Gastrocnemius medialis (tissue), 4 donors: Measurements from ENCODE around the gene SLC30A7. TPM values are rescaled to one million over a fixed set of nuclear protein-coding genes. Genes with fewer than 3 reads are reported as not detected.

ENCODE experiments used
- ATAC-seq, 2 donors: fragments of 150-250 bp; one replicate each; pipeline ENCODE4 v1.9.1; 2016
- DNase-seq, 2 donors: peaks; one replicate each; pipeline ENCODE4 v3.0.0-alpha.2; 2019
- H3K27ac ChIP-seq, 4 donors: fragments of 200-600 bp; sonication (generic); 1 replicate in 1 of 4; 2 replicates in 3 of 4; pipeline ENCODE4 v1.5.1; 2016 to 2018; ENCODE audit warnings: mild to moderate bottlenecking in 2 of 4, moderate library complexity in 1 of 4
- H3K27me3 ChIP-seq, 3 donors: fragments of 200-600 bp; sonication (generic) in 2 of 3; 1 replicate in 1 of 3; 2 replicates in 2 of 3; pipeline versions ENCODE4 v1.5.1 to v1.6.0; 2016 to 2019; ENCODE audit warnings: mild to moderate bottlenecking in 1 of 3, moderate library complexity in 1 of 3
- H3K36me3 ChIP-seq, 2 donors: fragments of 200-600 bp; sonication (generic) in 1 of 2; one replicate each; pipeline ENCODE4 v1.5.1; 2017 to 2018
- H3K4me1 ChIP-seq, 2 donors: fragments of 200-600 bp; sonication (generic) in 1 of 2; one replicate each; pipeline ENCODE4 v1.5.1; 2016 to 2017; ENCODE audit warnings: mild to moderate bottlenecking in 2 of 2
- H3K4me3 ChIP-seq, 4 donors: fragments of 200-600 bp; sonication (generic) in 3 of 4; 1 replicate in 1 of 4; 2 replicates in 3 of 4; pipeline ENCODE4 v1.5.1; 2016 to 2019; ENCODE audit warnings: mild to moderate bottlenecking in 2 of 4
- H3K9me3 ChIP-seq, 3 donors: fragments of 200-600 bp; sonication (generic) in 2 of 3; 1 replicate in 1 of 3; 2 replicates in 2 of 3; pipeline ENCODE4 v1.5.1; 2016 to 2019
- POLR2A ChIP-seq, 2 donors: fragments of 450-650 bp; IDR thresholded peaks; one replicate each; pipeline ENCODE4 v1.6.1; 2017; ENCODE audit warnings: antibody characterized with exemption in 2 of 2, mild to moderate bottlenecking in 2 of 2, moderate library complexity in 2 of 2
- in situ Hi-C, 4 donors: fragments of 200-750 bp; cut with MboI; loops; one replicate each; pipeline versions ENCODE4 v1.15.0 to v1.8.0; 2017; ENCODE audit warnings: low sequenced_read_pairs in 4 of 4
- intact Hi-C: fragments of 100-400 bp; cut with DNase I; formaldehyde crosslinking; loops from one replicate; pipeline ENCODE4 v1.15.1; 2023; ENCODE audit warnings: low total_unique reads
- total RNA-seq, 4 donors: library from RNA; depleted of rRNA; stranded (reverse); fragments of >200 nt; gene quantifications; one replicate each; pipeline versions ENCODE4 v1.1.0 to v1.2.3, GENCODE V29; 2016
- TF ChIP-seq, protein P1 (sequence below), 5 experiments: fragments of 450-650 bp in 3 of 5; fragments of 200-600 bp in 2 of 5; sonication (generic) in 2 of 5; IDR thresholded peaks in 4 of 5; conservative IDR thresholded peaks in 1 of 5; 1 replicate in 4 of 5; 2 replicates in 1 of 5; pipeline ENCODE4 v1.5.1; 2016 to 2019; ENCODE audit warnings: antibody characterized with exemption in 5 of 5, mild to moderate bottlenecking in 3 of 5, moderate library complexity in 3 of 5

The SLC30A7 gene
- total RNA-seq, 4 donors from 2014 or later = 1.5 to 6.2 (median 3.5) TPM

DNA sequence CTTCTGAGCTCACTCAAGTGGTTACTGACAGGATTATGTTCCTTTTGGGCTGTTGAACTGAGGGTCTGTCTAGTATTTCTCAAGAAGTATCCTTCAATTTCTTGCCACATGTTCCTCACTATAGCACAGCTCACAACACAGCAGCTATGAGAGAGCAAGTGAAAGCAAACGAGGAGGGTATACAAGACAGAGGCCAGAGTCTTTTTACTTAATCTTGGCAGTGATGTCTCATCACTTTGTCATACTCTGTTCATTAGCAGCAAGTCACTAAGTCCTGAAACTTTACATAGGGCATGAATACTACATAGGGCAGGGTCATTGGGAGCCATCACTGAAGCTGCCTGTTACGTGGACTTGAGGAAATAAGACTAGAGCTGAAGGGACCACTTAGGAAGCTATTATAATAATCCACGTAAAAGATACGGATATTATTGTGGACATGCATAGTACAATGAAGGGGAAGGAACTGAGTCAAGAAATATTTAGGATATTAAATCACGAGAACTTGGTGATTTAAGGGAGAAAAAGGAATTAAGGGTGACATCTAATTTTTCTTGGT is 63.7 kb downstream of the SLC30A7 start:
- no peaks in the 10 kb centered on the region for H3K36me3 ChIP-seq
- no peak for ATAC-seq
- H3K27ac ChIP-seq = no peak overlapping the region
- in situ Hi-C loops (no loop called here), intact Hi-C loops (no loop called here)
- DNase-seq = no peak
- TF ChIP-seq POLR2A (IDR thresholded peaks at IDR 0.05) = no peak
- TF ChIP-seq, protein P1, sequence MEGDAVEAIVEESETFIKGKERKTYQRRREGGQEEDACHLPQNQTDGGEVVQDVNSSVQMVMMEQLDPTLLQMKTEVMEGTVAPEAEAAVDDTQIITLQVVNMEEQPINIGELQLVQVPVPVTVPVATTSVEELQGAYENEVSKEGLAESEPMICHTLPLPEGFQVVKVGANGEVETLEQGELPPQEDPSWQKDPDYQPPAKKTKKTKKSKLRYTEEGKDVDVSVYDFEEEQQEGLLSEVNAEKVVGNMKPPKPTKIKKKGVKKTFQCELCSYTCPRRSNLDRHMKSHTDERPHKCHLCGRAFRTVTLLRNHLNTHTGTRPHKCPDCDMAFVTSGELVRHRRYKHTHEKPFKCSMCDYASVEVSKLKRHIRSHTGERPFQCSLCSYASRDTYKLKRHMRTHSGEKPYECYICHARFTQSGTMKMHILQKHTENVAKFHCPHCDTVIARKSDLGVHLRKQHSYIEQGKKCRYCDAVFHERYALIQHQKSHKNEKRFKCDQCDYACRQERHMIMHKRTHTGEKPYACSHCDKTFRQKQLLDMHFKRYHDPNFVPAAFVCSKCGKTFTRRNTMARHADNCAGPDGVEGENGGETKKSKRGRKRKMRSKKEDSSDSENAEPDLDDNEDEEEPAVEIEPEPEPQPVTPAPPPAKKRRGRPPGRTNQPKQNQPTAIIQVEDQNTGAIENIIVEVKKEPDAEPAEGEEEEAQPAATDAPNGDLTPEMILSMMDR (IDR thresholded peaks at IDR 0.05 in 4 of 5, conservative IDR thresholded peaks at IDR 0.05 in 1 of 5) = no peak
- no peaks in the 10 kb centered on the region for H3K4me1 ChIP-seq
- no peaks in the 10 kb centered on the region for H3K27me3 ChIP-seq
- no peak overlapping the region for H3K4me3 ChIP-seq
- H3K9me3 ChIP-seq = no peaks in the 10 kb centered on the region

- intact Hi-C loops (no loop called here), in situ Hi-C loops (no loop called here)
- H3K36me3 ChIP-seq = no peaks in the 10 kb centered on the region
- H3K9me3 ChIP-seq = no peaks in the 10 kb centered on the region
- DNase-seq (no peak), ATAC-seq (no peak)
- TF ChIP-seq POLR2A (IDR thresholded peaks at IDR 0.05) = no peak
- TF ChIP-seq, protein P1 (IDR thresholded peaks at IDR 0.05 in 4 of 5, conservative IDR thresholded peaks at IDR 0.05 in 1 of 5) = no peak
- H3K4me1 ChIP-seq = no peaks in the 10 kb centered on the region
- no peaks in the 10 kb centered on the region for H3K27me3 ChIP-seq
- H3K4me3 ChIP-seq = no peak overlapping the region
- no peak overlapping the region for H3K27ac ChIP-seq
These were observed 64.2 kb downstream of the SLC30A7 start for GRCh38 chr1:100960098-100960497.

- Histone ChIP-seq H3K9me3 (no peaks in the 10 kb centered on the region), H3K4me1 (no peaks in the 10 kb centered on the region), H3K36me3 (peaks cover 0 to 23% of the 10 kb centered on the region in 2 donors), H3K4me3 (no peak overlapping the region), H3K27ac (no peak overlapping the region), H3K27me3 (no peaks in the 10 kb centered on the region)
- no peak for TF ChIP-seq POLR2A (IDR thresholded peaks at IDR 0.05)
- TF ChIP-seq, protein P1 (IDR thresholded peaks at IDR 0.05 in 4 of 5, conservative IDR thresholded peaks at IDR 0.05 in 1 of 5) = no peak
- DNase-seq = no peak
- no peak for ATAC-seq
- intact Hi-C loops (no loop called here), in situ Hi-C loops (no loop called here)
These were observed 72.7 kb downstream of the SLC30A7 start for GRCh38 chr1:100968621-100969020.

DNA sequence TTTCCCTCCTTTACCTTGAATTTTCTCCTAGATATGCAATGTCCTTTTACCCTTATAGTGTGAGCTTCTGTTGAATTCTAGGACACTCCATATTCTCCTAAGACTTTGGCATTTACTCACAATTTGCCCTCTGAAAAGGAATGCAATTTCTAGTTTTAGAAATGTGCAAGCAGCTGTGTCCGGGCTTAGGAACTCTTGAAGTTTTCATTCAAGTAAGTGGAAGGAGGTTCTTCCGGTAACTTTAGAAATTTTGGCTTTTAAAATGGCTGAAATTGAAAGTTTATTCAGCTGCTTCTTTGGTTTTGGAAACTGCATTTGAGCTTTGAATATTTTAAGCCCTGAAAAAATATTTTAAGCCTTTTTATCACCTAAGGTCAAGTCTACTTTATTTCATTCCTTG is 73.4 kb downstream of the SLC30A7 start:
- in situ Hi-C loops (no loop called here), intact Hi-C loops (no loop called here)
- no peak overlapping the region for H3K27ac ChIP-seq
- no peak overlapping the region for H3K4me3 ChIP-seq
- ATAC-seq (no peak), DNase-seq (no peak)
- H3K36me3 ChIP-seq = peaks cover 0 to 23% of the 10 kb centered on the region in 2 donors
- no peaks in the 10 kb centered on the region for H3K27me3 ChIP-seq
- no peaks in the 10 kb centered on the region for H3K4me1 ChIP-seq
- TF ChIP-seq, protein P1 (IDR thresholded peaks at IDR 0.05 in 4 of 5, conservative IDR thresholded peaks at IDR 0.05 in 1 of 5) = no peak
- TF ChIP-seq POLR2A (IDR thresholded peaks at IDR 0.05) = no peak
- H3K9me3 ChIP-seq = no peaks in the 10 kb centered on the region

DNA sequence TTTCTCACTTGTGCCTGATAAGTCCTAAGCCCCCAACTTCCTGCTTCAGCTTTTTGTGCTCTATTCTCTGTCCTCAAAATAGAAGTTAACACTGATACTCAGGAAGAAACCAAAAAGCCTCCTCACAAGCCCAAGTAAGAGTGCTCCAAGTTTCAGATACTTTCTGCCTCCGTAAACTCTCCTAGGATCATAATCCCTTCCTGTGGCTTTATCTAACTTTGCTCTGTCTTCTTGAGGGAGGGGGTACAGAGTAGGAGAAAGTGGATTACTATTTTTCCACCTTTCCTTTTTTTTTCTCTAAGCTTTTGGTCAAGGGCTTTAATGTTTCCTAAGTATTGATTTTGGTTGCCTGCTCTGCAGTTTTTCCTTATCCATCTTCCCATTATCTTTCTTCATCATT is 75.1 kb downstream of the SLC30A7 start:
- Histone ChIP-seq H3K4me1 (no peaks in the 10 kb centered on the region), H3K27me3 (no peaks in the 10 kb centered on the region), H3K27ac (no peak overlapping the region), H3K36me3 (peaks cover 0 to 26% of the 10 kb centered on the region in 2 donors), H3K9me3 (no peaks in the 10 kb centered on the region), H3K4me3 (no peak overlapping the region)
- DNase-seq = no peak
- no peak for ATAC-seq
- intact Hi-C loops (no loop called here), in situ Hi-C loops (no loop called here)
- TF ChIP-seq POLR2A (IDR thresholded peaks at IDR 0.05) = no peak
- TF ChIP-seq, protein P1 (IDR thresholded peaks at IDR 0.05 in 4 of 5, conservative IDR thresholded peaks at IDR 0.05 in 1 of 5) = no peak
